Tibial nerve (tissue), 3 donors: ENCODE results near the gene N4BP2L1.
"Not testable (repeated sequence)": the region's sequence is repeated elsewhere in the genome, so short reads cannot be mapped to it uniquely, and the experiment has no call there.

Experiments
- POLR2A ChIP-seq, 2 donors: fragments of 450-650 bp; IDR thresholded peaks; one replicate each; pipeline ENCODE4 v1.6.1; 2017; ENCODE audit warnings: antibody characterized with exemption in 2 of 2, mild to moderate bottlenecking in 2 of 2, moderate library complexity in 2 of 2
- TF ChIP-seq, protein P1 (sequence below), 5 experiments: fragments of 200-600 bp in 3 of 5; fragments of 450-650 bp in 2 of 5; sonication (generic) in 3 of 5; IDR thresholded peaks; one replicate each; pipeline ENCODE4 v1.5.1; 2016 to 2019; ENCODE audit warnings: antibody characterized with exemption in 5 of 5, mild to moderate bottlenecking in 3 of 5, moderate library complexity in 2 of 5

DNA sequence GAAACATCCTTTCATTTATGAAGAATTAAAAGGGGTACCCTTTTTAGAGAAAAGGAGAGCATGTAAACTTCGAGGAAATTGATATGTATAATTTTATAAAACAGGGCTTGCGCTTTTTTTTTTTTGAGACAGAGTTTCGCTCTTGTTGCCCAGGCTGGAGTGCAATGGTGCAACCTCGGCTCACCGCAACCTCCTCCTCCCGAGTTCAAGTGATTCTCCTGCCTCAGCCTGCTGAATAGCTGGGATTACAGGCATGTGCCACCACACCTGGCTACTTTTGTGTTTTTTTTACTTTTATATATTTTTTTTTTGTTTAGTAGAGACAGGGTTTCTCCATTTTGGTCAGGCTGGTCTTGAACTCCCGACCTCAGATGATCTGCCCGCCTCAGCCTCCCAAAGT is 72.0 kb downstream of the N4BP2L1 start:
- TF ChIP-seq, protein P1, sequence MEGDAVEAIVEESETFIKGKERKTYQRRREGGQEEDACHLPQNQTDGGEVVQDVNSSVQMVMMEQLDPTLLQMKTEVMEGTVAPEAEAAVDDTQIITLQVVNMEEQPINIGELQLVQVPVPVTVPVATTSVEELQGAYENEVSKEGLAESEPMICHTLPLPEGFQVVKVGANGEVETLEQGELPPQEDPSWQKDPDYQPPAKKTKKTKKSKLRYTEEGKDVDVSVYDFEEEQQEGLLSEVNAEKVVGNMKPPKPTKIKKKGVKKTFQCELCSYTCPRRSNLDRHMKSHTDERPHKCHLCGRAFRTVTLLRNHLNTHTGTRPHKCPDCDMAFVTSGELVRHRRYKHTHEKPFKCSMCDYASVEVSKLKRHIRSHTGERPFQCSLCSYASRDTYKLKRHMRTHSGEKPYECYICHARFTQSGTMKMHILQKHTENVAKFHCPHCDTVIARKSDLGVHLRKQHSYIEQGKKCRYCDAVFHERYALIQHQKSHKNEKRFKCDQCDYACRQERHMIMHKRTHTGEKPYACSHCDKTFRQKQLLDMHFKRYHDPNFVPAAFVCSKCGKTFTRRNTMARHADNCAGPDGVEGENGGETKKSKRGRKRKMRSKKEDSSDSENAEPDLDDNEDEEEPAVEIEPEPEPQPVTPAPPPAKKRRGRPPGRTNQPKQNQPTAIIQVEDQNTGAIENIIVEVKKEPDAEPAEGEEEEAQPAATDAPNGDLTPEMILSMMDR (IDR thresholded peaks at IDR 0.05) = not testable (repeated sequence)
- TF ChIP-seq POLR2A (IDR thresholded peaks at IDR 0.05) = not testable (repeated sequence)
